Activated T-helper 1 cell treated with Interleukin-2 at 50 U/mL for 16 hours (primary cell): Measurements from ENCODE around the gene CC2D1A.

Source experiments
- DNase-seq: peaks from one replicate; pipeline ENCODE4 v3.0.0-alpha.2; 2020; ENCODE audit warnings: low read depth

The CC2D1A gene

DNA sequence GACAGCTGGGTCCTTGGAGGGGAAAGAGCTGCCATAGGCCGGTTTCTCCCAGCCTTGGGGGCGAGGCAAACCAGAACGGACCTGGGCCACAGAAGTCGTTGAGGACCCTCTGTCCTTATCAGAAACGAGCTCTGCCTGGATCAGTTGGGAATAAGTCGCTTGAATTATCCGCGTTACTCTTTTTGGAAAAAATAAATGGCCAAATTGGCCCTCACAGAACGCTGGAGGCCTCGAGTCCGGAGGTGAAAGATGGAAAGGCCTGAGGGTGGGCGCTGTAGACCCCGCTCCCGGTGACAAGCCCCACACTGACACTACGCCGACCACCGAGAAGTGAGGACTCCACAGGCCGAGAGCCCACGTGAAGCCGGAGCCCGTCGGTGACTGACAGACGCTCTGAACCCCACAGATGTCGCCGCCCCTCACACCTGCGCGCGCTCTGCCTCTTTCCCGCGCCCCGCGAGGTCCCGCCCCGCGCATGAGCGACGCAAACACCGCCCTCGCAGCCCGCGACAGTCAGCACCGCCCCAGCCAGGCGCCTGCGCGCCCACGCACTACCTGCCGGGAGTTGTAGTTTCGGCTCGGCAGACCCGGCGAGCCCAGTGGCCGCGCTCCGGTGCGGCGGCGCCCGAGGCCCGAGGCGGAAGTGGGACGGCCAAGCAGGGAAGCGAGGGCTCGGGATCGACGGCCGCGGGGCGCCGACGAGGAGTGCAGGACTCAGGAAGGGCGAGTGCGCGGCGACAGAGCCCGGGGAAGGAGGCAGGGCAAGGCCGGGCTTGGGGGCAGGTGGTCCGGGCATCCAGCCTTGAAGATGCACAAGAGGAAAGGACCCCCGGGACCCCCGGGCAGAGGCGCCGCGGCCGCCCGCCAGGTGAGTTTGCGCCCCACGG lies at the start of gene CC2D1A, which contains the start of gene BRME1:
Gene CC2D1A, plus strand, starts transcription at position 568 of the 887 bp plus-strand sequence. Its CDS starts 241 bp downstream, at position 809.
Gene BRME1, minus strand, starts transcription at position 484 of the 887 bp plus-strand sequence. CDS start 1,225 bp downstream, outside the sequence.
- DNase-seq, result peak; percentile 91

DNA sequence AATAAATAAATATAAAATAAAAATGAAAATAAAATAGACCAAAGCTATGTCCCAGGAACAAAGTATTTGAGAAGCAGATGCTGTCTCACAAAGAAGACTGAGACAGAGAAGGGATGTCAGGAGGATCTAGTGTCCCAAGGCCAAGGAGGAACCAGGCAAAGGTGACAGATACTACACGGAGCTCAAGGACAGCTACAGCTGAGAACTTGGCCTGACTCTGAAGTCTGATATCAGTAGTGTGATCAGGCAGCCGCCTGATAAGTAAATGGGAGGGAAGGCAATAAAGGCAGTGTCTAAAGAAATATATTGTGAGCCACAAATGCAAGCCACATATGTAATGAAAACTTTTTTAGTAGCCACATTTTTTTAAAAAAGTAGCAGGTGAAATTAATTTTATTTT lies 49.5 kb upstream of the CC2D1A start:
- DNase-seq, result no peak

GRCh38 chr19:13859361-13859880 lies 46.6 kb upstream of the CC2D1A start:
- DNase-seq, result no peak

GRCh38 chr19:13860679-13861391 lies 45.2 kb upstream of the CC2D1A start:
- no peak for DNase-seq

DNA sequence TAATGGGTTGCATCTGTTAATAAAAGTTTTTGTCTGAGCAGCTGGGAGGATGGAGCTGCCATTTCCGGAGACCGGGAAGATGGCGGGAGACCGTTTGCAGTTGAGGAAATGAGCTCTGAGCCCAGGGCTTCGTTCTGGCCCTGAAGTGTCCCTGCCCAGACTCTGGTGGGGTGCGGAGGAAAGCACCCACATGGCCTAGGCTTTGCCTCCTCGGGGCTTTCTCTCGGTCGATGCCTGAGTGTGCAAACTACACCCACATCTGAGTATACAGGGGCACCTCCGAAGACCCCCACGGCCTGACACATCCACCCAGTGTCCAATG lies 44.6 kb upstream of the CC2D1A start:
- DNase-seq, result no peak

DNA sequence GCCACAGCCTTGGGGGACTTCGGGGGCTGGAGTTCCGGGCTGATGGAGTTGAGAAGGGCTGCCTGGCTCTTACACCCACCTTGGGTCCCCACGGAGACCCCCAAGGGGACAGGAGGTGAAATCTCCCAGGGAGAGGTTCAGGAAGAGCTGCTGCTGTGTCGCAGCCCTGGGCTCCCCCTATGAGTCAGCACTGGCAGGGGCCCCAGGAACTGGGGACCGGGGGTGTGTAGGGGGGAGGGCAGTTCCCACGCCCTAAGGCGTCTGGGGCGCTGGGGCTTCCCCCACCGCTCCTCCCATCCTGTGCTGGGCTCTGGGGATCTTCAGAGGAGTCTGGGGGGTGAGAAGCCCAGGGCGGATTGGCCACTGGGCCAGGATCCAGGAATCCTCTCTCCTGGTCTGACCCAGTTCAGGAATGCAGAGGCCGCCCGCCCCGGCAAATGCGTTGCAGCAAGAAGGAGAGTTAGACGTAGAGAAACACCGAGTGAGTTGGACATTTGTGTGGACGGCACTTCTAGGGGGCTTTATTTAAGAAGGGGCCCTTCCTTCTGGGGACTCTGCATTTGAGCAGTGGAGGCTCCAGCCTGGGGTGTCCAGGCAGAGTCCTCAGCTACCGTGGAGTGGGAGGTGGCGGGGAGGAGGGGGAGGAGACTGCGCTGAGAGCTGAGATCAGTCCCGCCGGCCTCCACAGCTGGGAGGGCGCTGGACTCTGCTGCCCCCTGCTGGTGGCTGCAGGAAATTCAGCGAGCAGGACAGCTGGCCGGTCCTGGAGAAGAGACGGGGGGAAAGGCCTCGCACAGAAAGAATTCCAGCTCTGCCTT lies 44.1 kb upstream of the CC2D1A start:
- peak; percentile 82 for DNase-seq

DNA sequence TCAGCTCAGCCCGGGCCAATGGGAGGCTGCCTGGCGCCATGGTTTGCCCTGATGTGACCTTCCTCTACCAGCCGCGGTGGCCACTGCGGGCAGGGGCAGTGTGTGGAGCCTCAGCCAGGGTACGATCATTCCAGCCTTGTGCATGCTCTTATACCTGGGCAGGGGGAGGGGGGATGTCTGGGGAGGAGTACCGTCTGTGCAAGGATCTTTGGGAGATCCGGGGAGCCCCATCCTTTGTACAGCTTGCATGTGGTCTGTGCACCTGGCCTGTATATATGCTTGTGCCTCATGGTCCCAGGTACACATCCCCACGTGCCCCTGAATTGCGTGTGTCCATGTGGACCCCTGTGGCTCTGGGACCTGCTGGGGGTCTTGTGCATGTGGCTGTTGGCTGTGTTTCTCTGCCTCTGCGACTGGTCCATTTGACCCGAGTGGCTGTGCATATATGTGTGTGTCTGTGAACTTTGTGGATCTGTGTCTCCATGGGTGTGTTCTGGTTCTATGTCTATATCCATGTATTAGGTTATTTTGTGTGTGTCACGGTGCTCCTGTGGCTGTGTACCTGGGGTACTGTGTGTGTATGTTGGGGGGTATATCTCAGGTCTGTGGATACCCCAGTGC lies 41.8 kb upstream of the CC2D1A start:
- no peak for DNase-seq

- DNase-seq, result no peak
Measured at GRCh38 chr19:13864667-13865570, 41.1 kb upstream of the CC2D1A start.

DNA sequence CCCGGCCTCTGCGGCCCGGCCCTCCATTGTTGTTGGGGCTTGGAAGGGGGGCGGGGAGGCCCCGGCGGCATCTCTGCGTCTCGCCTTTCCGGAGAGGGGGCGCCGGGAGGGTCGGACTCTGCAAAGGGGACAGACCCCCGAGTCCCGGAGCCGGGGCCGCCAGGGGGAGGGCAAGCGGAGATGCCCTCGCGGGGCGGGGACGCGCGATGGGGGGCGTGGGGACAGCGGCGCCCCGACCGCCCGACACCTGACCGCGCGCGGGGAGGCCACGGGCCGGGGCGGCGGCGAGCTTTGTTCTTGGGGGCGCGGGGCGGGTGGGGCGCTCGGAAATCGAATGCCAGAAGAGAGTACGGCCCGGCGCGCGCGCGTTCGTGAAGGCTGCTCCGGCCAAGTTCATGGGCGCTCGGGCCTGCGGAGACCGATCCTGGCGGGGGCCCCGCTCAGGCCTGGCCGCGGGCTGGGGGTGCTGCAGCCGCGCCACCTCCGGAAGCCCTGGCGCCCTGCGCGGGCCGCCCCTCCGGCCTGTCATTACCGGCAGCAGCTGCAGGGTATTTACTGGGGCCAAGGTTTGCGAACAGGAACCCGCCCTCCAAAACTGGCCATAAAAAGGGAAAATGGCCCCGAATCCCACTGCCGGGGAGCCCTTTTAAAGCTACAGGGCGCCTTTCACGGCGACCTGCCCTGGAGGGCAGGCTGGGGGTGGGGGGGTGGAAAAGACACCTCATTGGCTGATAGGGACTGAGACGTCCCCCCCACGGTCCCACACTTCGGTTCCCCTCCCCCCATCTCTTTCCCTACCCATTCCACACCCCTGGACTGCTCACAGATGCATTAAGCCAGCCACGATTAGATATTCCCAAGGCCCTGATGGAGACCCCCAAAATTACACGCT lies 40.2 kb upstream of the CC2D1A start:
- DNase-seq, result no peak

- no peak for DNase-seq
Measured at GRCh38 chr19:13866463-13867046, 39.4 kb upstream of the CC2D1A start.

- no peak for DNase-seq
Measured at GRCh38 chr19:13868663-13869062, 37.3 kb upstream of the CC2D1A start.

DNA sequence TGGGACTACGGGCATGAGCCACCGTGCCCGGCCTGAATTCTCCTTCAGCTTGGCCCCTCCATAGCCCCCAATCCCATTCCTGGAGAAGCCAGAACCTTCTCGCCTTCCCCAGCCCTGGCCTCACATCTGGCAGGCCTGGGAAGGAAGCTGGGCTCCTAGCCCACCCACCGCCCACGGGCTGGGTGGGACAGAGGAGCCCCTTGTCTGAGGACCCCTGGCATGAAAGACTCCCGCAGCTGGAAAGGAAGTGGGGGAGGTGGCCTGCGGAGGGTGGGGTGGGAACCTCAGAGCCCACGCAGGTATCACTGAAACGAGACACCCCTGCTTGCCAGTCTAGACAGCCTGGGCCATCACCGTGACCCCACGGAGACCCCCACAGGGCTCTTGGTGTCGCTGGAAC lies 36.7 kb upstream of the CC2D1A start:
- DNase-seq, result no peak

- no peak for DNase-seq
Measured at GRCh38 chr19:13870873-13871272, 35.1 kb upstream of the CC2D1A start.

- no peak for DNase-seq
Measured at GRCh38 chr19:13872339-13872694, 33.7 kb upstream of the CC2D1A start.

- DNase-seq, result no peak
Measured at GRCh38 chr19:13872695-13873389, 33.2 kb upstream of the CC2D1A start.

GRCh38 chr19:13873834-13874515 lies 32.0 kb upstream of the CC2D1A start:
- DNase-seq, result no peak

DNA sequence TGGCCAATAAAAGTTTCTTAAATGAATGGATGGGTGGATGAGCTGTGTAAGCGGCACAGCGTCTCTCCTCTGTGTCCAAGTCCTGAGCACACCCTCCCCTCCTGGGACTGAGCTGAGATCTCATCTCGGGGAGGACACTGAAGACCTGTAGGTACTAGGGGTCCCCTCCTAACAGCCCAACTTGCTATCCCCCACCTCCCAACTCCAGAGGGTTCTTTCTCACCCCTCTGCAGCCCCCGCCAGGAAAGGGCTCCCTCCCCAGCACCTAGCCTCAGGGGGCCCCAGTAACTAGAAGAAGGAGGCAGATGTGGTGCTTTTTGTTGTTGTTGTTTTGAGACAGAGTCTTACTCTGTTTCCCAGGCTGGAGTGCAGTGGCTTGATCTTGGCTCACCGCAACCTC lies 30.2 kb upstream of the CC2D1A start:
- DNase-seq, result no peak

- DNase-seq, result no peak
Measured at GRCh38 chr19:13876834-13877233, 29.2 kb upstream of the CC2D1A start, which contains the start of gene NANOS3. TSS of gene NANOS3 (plus strand) at chr19:13877134. CDS start at chr19:13877249, 115 bp downstream.
